Activated CD4-positive, alpha-beta T cell treated with anti-CD3 and anti-CD28 coated beads, Interleukin-2, amount 50 U/mL, for 4 hours (primary cell): ENCODE data around the gene NSFL1C.
A peak's percentile ranks its signal among the peaks of the same experiment; 100 is the strongest.

ENCODE experiments used
- DNase-seq, 2 experiments: peaks; one replicate each; pipeline ENCODE4 v3.0.0-alpha.2; 2020

NSFL1C gene

GRCh38 chr20:1457992-1458391, 8.7 kb downstream of the NSFL1C start:
- no peak for DNase-seq

GRCh38 chr20:1456300-1456699, 10.3 kb downstream of the NSFL1C start:
- no peak for DNase-seq

- DNase-seq: no peak
These were observed 15.6 kb downstream of the NSFL1C start for GRCh38 chr20:1450926-1451491.

GRCh38 chr20:1449370-1449769, 17.3 kb downstream of the NSFL1C start:
- DNase-seq: no peak

GRCh38 chr20:1448081-1448620, 18.5 kb downstream of the NSFL1C start:
- DNase-seq: no peak

GRCh38 chr20:1446536-1446935, 20.1 kb downstream of the NSFL1C start:
- no peak for DNase-seq

GRCh38 chr20:1443085-1443484, 23.6 kb downstream of the NSFL1C start:
- no peak for DNase-seq

GRCh38 chr20:1442304-1442703, 24.3 kb downstream of the NSFL1C start:
- DNase-seq: no peak

- DNase-seq: no peak
These were observed 25.5 kb downstream of the NSFL1C start for GRCh38 chr20:1441133-1441532.

GRCh38 chr20:1440024-1440423, 26.6 kb downstream of the NSFL1C start:
- peak in 1 of 2 experiments; percentile 11 for DNase-seq

- DNase-seq: no peak
These were observed 28.3 kb downstream of the NSFL1C start for GRCh38 chr20:1438361-1438760.

- peak; percentile 71 to 74 for DNase-seq
These were observed 29.3 kb downstream of the NSFL1C start for GRCh38 chr20:1437235-1437904.

GRCh38 chr20:1436263-1436662, 30.4 kb downstream of the NSFL1C start:
- DNase-seq: no peak

- DNase-seq: no peak
These were observed 31.3 kb downstream of the NSFL1C start for GRCh38 chr20:1435337-1435699.

GRCh38 chr20:1434571-1435336, 31.9 kb downstream of the NSFL1C start:
- peak; percentile 9 to 24 for DNase-seq

- no peak for DNase-seq
These were observed 35.5 kb downstream of the NSFL1C start for GRCh38 chr20:1431158-1431557.

- no peak for DNase-seq
These were observed 36.6 kb downstream of the NSFL1C start for GRCh38 chr20:1430004-1430451.

GRCh38 chr20:1429143-1429728, 37.4 kb downstream of the NSFL1C start:
- DNase-seq: no peak

GRCh38 chr20:1427457-1428054, 39.1 kb downstream of the NSFL1C start:
- no peak for DNase-seq

GRCh38 chr20:1426231-1426849, 40.3 kb downstream of the NSFL1C start:
- DNase-seq: no peak

- DNase-seq: no peak
These were observed 42.3 kb downstream of the NSFL1C start for GRCh38 chr20:1424336-1424735.

GRCh38 chr20:1423625-1424106, 43.0 kb downstream of the NSFL1C start:
- DNase-seq: no peak
